ENCODE measurements around the gene MAFG.
A peak's percentile ranks its signal among the peaks of the same experiment; 100 is the strongest.

Gene MAFG

DNA sequence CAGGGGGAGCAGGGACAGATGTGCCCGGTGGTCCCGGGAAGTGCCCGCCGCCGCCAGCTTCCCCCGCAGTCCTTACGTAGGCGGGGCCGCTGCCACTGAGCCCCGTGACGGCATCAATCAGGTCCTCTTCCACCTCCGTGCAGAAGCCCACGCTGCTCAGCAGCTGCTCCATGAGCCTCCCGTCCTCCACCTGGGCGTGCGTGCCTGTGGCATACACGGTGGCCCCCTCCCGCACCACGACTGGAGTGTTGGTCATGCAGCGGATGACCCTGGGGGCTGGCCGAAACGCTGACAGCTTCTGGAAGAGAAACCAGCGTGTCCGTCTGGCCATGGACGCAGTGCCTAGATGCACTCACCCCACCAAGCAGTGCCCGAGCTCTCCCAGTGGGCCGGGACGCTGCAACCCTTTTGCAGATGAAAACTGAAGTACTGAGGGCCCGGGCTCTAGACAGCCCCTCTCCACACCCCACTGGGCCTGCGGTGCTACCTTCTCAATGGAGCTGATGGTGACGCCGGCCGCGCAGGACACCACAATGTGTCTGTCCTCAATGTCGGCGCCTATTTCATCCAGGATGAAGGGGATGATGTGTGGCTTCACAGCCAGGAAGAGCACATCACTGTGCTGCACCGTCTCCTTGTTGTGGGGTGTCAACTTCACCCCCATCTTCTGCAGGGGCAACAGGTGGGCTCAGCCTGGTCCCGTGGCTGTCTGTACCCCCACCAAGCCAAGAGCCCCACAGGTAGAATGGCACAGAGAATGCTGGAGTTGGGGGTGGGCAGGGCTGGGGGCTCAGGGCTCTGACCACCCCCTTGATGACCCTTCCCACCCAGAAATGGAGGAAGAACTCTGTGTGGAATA lies 7.5 kb upstream of the MAFG start:
- DNase-seq: no peak

GRCh38 chr17:81934098-81934757 lies 6.7 kb upstream of the MAFG start:
- no peak for DNase-seq

DNA sequence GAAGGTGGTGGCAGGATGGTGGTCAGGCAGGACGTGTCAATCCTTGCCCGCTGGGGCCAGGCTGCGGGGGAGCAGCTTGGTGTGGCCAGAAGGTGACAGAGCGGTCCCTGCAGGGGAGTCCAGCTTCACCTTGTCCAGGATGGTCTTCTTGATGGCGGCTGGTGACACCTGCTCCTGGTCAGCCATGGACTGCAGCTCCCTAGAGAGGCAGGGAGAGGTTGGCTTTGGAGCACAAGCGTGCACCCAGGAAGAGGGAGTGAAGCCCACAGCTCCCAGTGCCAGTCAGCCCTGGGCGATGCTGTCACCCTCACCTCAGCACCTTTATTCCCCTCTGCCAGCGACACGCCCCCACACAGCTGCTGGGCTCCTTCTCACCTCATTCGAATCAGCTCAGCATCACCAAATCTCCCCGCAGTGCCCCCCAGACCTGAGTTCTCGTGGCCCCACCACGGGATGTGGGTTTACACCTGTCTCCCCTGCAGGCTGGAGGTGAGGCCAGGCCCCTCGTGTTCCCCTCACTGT lies 5.7 kb upstream of the MAFG start:
- no peak for DNase-seq

DNA sequence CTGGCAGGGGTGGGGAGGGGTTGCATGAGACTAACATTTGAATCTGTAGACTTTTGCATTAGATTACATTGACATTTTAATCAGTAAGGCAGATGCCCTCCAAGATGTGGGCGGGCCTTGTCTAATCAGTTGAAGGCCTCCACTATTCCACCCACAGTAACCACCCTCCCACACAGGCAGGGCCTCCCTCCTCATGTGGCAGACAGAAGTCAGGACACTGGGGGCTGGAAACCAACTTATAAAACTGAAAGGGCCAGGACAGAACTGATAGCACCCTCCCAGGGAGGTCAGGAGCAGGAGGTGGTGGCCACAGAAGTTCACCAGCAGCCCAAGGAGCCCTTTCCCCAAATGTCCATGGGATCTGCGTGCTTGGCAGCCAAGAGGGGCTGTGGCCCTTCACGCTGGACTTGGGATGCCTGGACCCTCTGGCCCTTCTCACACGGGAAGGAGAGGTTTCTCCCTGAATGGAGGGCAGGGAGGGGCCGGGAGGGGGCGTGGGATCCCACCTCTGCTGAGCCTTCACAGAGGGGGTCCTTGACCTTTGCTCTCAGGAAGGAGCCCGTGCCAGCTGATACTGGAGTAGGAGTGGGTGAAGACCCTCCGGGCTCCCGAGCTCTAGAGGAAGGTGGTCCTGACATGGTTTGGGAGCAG lies 4.9 kb upstream of the MAFG start:
- DNase-seq: no peak

DNA sequence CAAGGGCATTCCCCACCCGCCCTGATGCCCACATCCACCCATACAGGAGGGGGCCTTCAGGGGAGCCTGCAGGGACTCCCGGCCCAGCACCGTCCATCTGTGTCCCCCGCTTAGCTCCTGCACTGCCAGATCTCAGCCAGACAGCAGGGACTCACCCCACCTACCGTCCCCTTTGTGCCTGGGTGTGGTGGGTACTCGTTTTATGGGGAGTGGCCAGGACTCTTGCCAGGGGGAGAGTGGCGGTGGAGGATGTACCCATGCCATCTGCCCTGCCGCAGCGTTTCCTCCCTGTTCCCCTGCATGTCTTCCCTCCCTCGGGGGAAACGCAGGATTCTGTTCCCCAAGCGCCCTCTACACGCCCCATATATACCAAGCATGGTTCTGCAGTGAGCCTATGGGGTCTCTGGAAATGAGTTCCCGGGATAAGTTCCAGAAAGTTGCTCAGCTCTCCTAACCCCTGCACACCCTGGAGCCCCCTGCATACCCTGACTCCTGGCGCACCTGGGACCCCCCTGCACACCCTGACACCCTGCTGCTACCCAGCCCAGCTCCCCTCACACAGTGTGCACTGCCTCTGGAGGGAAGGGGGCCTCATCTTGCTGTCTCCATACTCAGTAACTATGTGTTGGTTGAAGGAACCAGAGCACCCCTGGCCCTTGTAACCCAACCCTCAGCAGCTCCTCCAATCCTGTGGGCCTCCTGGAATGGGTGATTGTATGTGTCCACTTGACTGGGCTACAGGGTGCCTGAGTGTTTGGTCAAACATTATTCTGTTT lies 4.2 kb upstream of the MAFG start:
- no peak for DNase-seq

GRCh38 chr17:81931189-81931556 lies 3.6 kb upstream of the MAFG start:
- DNase-seq: no peak

DNA sequence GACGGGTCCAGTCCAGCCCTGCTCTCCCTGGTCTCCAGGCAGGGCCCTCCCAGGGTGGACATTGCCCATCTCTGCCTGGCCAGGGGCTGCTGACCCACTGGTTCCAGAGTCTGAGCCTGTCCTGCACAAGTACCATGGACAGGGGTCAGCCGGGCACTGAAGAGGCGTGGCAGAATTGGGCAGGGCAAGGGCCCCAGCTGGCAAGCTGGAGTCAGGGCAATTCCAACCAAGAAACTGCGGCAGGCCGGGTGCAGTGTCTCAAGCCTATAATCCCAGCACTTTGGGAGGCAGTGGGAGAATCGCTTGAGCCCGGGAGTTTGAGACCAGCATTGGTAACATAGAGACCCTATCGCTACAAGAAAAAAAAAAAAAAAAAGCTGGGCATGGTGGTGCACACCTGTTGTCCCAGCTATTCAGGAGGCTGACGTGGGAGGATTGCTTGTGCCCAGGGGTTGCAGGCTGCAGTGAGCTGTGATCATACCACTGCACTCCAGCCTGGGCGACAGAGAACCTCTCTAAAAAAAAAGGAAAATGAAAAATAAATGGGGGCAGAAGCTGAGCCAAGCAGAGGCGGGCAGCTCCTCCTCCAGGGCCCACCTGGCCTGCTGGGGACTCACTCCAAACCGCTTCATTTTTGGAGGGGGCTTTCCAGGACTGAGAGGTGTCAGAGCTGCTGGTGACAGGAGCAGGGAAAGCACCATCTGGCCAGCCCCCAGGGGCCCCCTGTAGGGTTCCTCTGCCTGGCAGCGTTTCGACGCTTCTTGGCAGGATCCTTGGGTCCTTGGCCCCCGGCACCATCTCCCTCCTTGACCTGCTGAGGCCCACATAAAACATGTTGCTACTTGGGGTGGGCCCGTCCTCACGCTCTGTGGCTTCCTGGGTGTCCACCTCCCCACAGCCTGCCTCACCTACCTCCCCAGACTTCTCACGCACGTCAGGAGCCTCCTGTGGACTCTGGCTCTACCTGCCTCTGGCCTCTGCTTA lies 2.9 kb upstream of the MAFG start:
- DNase-seq: no peak

DNA sequence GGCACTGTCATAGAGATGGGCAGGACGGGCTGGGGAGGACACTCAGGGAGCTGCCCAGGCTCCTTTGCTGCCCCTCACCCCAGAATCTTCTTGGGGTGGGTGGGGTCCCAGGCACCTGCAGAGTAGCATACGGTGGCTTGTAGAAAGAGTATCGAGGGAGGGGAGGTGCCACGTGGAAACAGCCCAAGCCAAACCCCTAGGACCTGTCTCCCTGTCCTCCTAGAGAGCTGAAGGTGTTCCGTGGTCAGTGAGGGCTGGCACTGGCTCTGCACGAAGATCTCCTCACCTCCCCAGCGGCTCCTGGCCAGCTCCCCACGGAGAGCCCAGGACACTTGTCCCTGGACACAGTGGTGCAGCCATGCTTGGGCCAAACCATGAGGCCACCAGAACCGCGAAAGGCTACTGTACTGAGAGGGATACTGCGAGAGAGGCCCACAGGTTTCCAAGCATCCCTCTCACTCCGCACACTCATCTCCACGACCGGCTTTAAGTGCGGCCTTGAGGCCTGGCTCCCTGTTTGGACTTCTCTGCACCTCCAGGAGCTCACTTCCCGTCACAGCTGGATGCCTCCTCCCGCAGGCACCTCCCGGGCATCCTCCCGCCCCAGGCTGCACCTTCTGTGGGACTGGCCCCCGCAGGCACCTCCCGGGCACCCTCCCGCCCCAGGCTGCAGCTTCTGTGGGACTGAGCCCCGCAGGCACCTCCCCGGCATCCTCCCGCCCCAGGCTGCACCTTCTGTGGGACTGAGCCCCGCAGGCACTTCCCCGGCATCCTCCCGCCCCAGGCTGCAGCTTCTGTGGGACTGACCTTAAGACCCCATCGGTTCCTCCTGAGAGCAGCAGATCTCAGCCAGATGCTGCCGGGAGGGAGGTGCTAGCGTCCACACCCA lies 2.0 kb upstream of the MAFG start:
- no peak for DNase-seq

- DNase-seq: no peak
Measured at GRCh38 chr17:81928544-81929252, 1.2 kb upstream of the MAFG start.

- DNase-seq: no peak
Measured at GRCh38 chr17:81927152-81927652, 333 bp downstream of the MAFG start.

DNA sequence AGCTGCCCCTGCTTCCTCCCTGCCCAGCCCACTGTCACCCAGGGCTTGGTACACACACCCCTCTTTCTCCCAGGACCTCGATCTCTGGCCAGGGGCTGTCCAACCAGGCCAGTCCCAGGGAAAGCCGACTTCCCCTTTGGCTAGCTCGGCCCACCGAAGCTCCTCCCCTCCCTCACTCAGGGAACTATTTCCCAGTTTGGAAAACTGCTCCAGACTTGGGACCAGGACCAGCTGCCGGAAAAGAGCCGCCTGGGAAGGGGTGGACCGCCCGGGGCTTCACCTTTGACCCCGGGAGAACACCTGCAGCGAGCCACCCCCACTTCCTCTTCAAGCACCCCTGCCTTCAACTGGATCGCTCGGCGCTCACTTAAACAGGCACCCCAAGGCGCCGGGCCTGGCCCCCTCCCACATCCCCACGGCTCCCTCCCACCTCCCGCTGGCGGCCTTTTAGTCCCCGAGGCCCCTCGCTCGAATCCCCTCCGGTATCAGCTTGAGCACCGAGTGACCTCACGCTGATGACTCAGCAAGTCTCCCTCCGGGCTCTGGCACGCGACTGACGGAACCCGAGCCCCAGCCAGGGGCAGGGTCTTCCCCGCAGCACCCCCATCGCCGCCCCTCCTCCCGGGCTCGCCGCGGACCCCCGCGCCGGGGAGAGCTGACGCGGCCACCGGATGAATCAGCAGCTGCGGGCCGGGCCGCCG lies 934 bp downstream of the MAFG start:
- DNase-seq: peak; percentile 58

DNA sequence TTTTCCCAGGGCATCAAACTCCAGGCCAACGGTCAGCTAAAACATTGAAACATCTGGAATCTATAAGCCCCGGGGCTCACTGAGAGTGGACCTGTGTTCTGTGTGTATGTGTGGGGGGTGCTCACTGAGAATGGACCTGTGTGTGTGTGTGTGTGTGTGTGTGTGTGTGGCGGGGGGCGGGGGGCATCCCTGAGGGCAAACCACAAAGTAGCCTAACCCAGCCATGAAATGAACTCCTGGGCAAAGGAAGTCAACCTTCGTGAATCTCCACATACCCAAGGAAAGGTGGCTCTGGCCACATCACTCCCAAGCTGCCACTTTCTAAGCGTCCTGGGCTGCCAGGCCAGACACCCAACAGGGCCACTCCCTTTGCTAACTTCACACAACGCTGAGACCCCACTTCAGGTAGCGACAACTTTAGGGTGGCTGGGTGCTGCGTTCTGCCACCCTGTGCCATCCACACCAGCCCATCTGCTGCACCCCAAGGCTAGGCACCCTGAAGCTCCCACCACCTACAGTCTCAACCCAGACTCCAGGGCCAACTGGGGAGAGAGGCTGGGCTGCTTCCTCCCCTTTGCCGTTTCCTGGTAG lies 1.6 kb downstream of the MAFG start:
- no peak for DNase-seq

DNA sequence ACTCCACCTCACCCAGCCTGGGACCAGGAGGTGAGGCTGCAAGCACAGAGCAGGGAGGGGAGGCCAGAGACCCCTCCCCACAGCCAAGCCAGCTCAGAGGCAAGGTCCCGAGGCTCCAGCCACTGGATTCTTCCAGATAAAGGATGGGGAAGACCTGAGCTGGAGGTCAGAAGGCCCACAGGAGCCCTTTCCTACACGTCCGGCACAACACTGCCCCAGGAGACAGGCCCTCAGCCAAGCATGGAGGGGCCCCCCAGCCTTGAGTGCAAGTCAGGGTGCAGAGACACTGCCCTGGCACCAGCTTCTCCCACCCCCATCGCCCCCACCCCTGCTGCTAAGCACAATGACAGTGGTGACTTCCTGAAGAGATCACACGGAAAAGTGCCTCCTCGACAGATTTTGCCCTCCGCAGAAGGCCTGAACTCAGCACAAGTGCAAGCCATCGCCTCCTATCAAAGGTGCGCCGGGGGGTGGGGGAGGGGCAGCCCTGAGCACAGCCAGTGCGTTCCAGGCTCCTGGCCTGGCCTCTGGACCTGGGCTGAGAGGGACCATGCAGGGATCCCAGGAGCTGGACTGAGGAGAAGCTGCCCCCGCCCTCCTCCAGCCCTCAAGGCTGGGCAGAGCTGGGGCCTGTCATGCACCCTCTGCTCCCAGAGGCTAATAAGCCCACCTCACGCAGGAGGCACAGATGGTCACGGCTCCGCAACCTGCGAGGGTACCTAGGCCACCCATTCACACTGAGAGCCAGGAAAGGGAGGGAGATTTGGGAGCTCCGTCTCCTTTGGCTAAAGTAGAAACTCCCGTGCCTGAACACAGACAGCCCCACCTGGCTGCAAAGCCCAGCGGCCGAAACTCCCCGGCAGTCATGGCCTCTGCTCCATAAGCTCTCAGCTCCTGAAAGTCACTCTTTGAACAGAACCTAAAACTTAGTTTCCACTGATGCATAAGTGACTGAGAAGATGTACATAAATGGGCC lies 2.7 kb downstream of the MAFG start:
- peak; percentile 44 for DNase-seq

DNA sequence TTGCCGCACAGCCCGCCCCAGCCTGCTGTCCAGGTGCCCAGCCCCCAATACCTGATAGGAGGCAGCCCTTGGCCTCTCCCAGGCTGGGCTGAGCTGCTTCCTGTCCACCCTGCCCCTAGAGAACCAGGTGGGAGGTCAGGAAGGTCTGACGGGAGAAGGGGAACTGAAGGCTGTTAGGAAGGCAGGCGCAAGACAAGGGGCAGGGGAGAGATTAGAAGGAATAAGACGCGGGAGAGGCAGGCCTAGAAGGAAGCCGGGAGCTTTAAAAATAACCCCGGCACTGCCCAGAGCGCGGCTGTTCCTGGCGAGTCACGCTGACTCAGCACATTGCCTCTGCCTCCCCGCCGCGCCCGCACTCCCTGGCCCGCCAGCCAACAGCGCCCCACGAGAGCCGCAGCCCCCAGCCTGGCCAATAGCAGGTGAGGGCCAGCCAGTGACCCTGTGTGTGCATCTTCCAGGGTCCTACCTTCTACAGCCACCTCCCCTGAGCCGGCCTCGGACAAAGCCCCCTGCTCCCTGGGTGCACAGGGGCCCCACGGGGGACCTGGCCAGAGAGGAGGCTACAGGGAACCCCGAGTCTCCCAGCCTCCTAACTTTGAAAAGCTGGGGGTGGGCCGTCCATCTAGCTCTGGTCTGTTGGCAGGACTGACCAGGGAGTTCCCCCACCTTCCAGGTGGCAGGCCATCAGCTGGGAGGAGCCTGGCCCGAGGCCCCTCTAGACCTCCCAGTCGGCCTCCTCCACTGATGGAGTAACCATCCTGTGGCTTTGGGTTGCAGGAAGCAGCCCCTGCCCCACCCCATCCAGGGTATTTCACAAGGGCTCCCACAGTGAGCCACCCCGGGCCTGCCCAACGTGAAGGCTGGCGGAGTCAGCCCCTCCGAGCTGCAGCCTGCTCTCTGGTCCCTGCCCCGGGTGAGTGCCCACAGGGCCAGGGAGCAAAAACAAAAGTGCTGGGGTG lies 4.0 kb downstream of the MAFG start:
- no peak for DNase-seq

DNA sequence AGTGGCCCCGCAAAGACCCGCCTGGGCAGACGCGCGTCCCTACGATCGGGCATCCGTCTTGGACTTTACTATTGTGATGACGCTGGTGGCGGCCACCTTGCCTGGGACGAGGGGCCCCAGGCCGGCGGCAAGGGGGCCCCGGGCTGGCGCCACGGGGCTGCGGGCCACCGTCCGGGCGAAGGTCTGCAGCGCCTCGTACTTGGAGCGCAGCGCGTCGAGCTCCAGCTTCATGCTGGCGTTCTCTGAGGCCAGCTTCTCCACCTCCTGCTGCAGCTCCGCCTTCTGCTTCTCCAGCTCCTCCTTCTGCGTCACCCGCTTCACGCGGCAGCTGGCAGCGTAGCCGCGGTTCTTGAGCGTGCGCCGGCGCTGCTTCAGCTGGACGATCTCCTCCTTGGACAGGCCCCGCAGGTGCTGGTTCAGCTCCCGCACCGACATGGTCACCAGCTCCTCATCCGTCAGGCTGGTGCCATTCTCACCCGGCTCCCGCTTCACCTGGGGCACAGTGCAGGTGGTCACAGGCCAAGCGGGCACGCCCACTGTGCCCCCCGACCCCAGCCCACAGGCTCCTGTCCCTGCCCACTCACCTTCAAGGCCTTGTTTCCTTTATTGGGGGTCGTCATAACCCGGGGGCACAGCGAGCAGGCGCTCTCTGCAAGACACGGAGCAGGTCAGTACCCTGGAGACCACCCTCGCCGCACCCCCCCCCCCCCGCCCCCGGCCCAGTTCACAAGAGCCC lies 4.8 kb downstream of the MAFG start:
- DNase-seq: no peak
